GM12864 (cell line): ENCODE measurements around the gene FLT1.

ENCODE experiments used
- DNase-seq: peaks from one replicate; pipeline ENCODE4 v3.0.0-alpha.2; 2011; ENCODE audit warnings: low read depth
- H3K4me3 ChIP-seq: 2 replicates; pipeline ENCODE4 v1.5.1; 2011; ENCODE audit warnings: mild to moderate bottlenecking, low read depth, low read length, control low read depth
- CTCF ChIP-seq: IDR thresholded peaks from 2 replicates; pipeline ENCODE4 v1.5.1; 2011; ENCODE audit warnings: low read depth, mild to moderate bottlenecking, moderate library complexity, low read length, control low read depth, inconsistent platforms; ENCODE audit errors: missing control alignments

FLT1 gene

GRCh38 chr13:28485097-28485496, 9.8 kb downstream of the FLT1 start:
- no peak for TF ChIP-seq CTCF
- H3K4me3 ChIP-seq, result no peak overlapping the region
- DNase-seq, result no peak

GRCh38 chr13:28483313-28483931, 11.5 kb downstream of the FLT1 start:
- H3K4me3 ChIP-seq, result no peak overlapping the region
- TF ChIP-seq CTCF, result no peak
- no peak for DNase-seq

GRCh38 chr13:28479005-28479404, 15.9 kb downstream of the FLT1 start:
- no peak overlapping the region for H3K4me3 ChIP-seq
- no peak for DNase-seq
- TF ChIP-seq CTCF, result no peak

GRCh38 chr13:28478127-28478526, 16.8 kb downstream of the FLT1 start:
- H3K4me3 ChIP-seq, result no peak overlapping the region
- no peak for TF ChIP-seq CTCF
- DNase-seq, result no peak

- no peak for DNase-seq
- no peak overlapping the region for H3K4me3 ChIP-seq
- TF ChIP-seq CTCF, result no peak
Measured at GRCh38 chr13:28477709-28477973, 17.3 kb downstream of the FLT1 start.

GRCh38 chr13:28476919-28477708, 17.8 kb downstream of the FLT1 start:
- no peak overlapping the region for H3K4me3 ChIP-seq
- no peak for TF ChIP-seq CTCF
- no peak for DNase-seq
